ENCODE measurements around the gene TBX19. TPM values are rescaled to one million over a fixed set of nuclear protein-coding genes. Genes with fewer than 3 reads are reported as not detected.
A peak's percentile ranks its signal among the peaks of the same experiment; 100 is the strongest.

Gene TBX19
- 1 to 10 TPM; 1.8 to 2.6 TPM for total RNA-seq
- 1 to 10 TPM; 4.4 to 8.2 (median 5.7) TPM for polyA plus RNA-seq (ENCODE audit: insufficient read length in 6 of 6)
- long read RNA-seq, donor 1, partial matches to known transcripts = 0 of 1 reads
- long read RNA-seq, donor 1, other reads (novel, unspliced or antisense) = 0 of 1 reads
- long read RNA-seq, donor 2, partial matches to known transcripts = 6 of 7 reads
- long read RNA-seq, donor 2, other reads (novel, unspliced or antisense) = 0 of 7 reads
- long read RNA-seq, donor 3 = 0 reads
- long read RNA-seq, donor 4, partial matches to known transcripts = 0 of 1 reads
- long read RNA-seq, donor 4, other reads (novel, unspliced or antisense) = 1 of 1 reads
- long read RNA-seq, donor 5, partial matches to known transcripts = 0 of 3 reads
- long read RNA-seq, donor 5, other reads (novel, unspliced or antisense) = 0 of 3 reads
- long read RNA-seq, donor 6 = 0 reads
- long read RNA-seq, donor 7, partial matches to known transcripts = 0 of 1 reads
- long read RNA-seq, donor 7, other reads (novel, unspliced or antisense) = 0 of 1 reads
- long read RNA-seq, donor 8, partial matches to known transcripts = 0 of 2 reads
- long read RNA-seq, donor 8, other reads (novel, unspliced or antisense) = 0 of 2 reads
- long read RNA-seq, donor 9 = 0 reads
- long read RNA-seq, donor 10 = 0 reads
- long read RNA-seq, donor 11, partial matches to known transcripts = 0 of 1 reads
- long read RNA-seq, donor 11, other reads (novel, unspliced or antisense) = 0 of 1 reads
- long read RNA-seq, donor 12, partial matches to known transcripts = 0 of 2 reads
- long read RNA-seq, donor 12, other reads (novel, unspliced or antisense) = 0 of 2 reads

DNA sequence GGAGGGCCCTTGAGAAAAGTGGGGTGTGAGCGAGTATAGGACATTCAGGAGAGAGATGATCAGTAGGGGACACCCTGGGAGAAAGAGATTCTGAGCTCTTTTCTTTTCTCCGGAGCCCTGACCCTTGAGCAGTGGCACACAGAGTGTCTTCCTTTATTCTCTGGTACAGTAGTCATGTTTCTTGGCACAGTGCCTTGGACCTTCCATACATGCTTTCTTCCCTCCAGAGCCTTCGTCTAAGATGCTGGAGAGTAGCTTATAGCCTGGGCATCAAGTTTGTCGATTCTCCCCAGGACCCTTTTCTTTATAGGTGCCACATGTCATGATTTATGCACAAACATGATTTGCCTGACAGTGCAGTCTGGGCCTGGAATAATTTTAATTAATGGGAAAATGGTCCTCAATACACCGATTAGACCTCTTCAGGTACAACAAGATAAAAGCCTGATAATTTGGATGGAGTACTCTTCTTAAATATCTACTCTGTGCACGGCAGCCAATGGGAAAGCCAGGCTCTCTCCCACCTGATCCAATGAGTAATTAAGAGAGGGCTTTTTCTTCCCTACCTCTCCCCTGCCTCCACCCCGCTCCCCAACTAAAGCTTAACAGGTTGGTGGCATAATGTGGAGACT lies at the start of gene TBX19:
TSS of gene TBX19 (plus strand) at position 582 of the 632 bp plus-strand sequence. CDS start 214 bp downstream, outside the sequence.
- H3K36me3 ChIP-seq = no peaks in the 10 kb centered on the region
- no peak for TF ChIP-seq CTCF (IDR thresholded peaks at IDR 0.05)
- DNase-seq (no peak), ATAC-seq (no peak)
- no peaks in the 10 kb centered on the region for H3K27me3 ChIP-seq
- peaks cover 0 to 3% of the 10 kb centered on the region in 2 donors for H3K9me3 ChIP-seq
- H3K4me3 ChIP-seq = no peak within 1 kb of the TSS
- H3K27ac ChIP-seq = no peak within 1 kb of the TSS
- H3K4me1 ChIP-seq = no peaks in the 10 kb centered on the region
- intact Hi-C loops (cut with DNase I) = no loop called here

DNA sequence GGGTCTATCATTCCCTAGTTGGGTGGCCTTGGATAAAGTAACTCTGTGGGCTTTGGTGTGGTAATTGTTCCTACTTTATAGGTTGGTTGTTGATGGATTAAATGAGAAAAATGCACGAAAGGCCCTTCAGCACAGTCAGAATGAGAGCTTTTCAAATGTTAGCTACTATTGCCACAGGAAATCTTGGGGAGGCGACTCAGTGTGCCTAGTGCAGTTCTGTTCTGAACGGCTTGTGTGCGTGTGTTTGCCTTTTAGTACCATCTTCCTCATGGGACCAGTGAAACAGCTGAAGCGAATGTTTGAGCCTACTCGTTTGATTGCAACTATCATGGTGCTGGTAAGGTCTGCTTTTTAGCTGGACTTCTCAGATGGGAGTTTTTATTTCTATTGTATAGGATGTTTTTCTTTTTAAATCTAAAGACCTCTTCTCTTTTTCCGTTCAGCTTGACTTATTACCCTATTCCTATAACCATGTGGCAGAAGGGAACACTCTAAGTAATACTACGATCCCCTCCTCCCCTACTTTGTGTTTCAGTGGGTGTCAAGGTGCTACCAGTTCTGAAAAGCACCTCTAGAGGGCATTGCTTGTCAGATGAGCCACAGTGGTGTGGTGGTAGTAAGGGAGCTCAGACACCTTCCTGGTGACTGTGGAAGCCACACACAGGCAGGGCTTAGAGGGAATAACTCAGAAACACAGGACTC lies 45.7 kb upstream of the TBX19 start:
- peaks cover 4 to 98% of the 10 kb centered on the region in 2 donors for H3K36me3 ChIP-seq
- intact Hi-C loops (cut with DNase I) = no loop called here
- peak in 1 of 4 donors; percentile 17 for DNase-seq

DNA sequence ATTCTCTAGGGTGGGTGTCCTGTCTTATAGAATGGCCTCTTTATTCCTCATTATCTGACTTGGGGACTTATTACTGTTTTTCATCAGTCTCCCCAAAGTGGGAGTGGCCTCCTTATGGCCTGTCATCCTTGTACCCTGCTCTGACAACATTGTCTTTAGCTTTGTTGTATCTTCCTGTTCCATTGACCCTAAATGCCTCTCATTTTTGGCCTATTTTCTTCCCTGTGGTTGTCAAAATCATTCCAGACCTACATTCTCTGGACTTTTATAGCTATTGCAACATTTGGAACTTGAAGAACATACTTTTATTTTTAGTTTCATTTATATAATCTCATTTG lies 45.2 kb upstream of the TBX19 start:
- ATAC-seq = no peak
- no peak for TF ChIP-seq CTCF (IDR thresholded peaks at IDR 0.05)
- peak overlapping the region; percentile 9 to 39 for H3K27ac ChIP-seq

More for the DNA sequence above, 45.7 kb upstream of the TBX19 start:
- peak; percentile 40 to 48 for TF ChIP-seq CTCF (IDR thresholded peaks at IDR 0.05)
- Histone ChIP-seq H3K27me3 (no peaks in the 10 kb centered on the region), H3K9me3 (no peaks in the 10 kb centered on the region), H3K27ac (peak overlapping the region in 1 of 2 donors; percentile 9), H3K4me3 (no peak overlapping the region), H3K4me1 (peaks cover 10 to 11% of the 10 kb centered on the region in 2 donors)
- ATAC-seq = peak; percentile 81

DNA sequence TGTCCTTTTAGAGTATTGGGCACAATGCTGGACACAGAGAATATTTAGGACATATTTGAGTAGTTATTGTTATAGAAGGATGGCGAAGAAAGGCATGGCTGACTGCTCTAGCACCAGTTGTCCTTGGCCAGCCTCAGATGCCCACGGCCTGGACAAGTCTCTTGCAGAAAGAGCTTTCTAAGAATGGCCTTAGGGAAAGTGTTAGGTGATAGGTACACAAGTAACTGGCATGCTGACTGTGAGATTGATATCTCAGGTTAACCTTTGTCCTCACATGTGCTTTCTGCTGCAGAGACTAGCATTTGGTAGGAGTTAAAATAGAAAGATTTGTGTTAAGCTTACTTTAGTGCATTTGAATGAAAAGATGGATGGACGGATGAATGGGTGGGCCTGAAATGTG lies 44.7 kb upstream of the TBX19 start:
- Histone ChIP-seq H3K9me3 (no peaks in the 10 kb centered on the region), H3K27me3 (no peaks in the 10 kb centered on the region), H3K4me1 (peaks cover 10 to 11% of the 10 kb centered on the region in 2 donors), H3K27ac (peak overlapping the region in 1 of 2 donors; percentile 39), H3K36me3 (peaks cover 4 to 99% of the 10 kb centered on the region in 2 donors), H3K4me3 (no peak overlapping the region)
- intact Hi-C loops (cut with DNase I) = no loop called here
- no peak for TF ChIP-seq CTCF (IDR thresholded peaks at IDR 0.05)
- no peak for DNase-seq
- no peak for ATAC-seq

More for the DNA sequence above, 45.2 kb upstream of the TBX19 start:
- Histone ChIP-seq H3K4me3 (no peak overlapping the region), H3K27me3 (no peaks in the 10 kb centered on the region), H3K4me1 (peaks cover 10 to 11% of the 10 kb centered on the region in 2 donors), H3K9me3 (no peaks in the 10 kb centered on the region), H3K36me3 (peaks cover 4 to 99% of the 10 kb centered on the region in 2 donors)
- intact Hi-C loops (cut with DNase I) = no loop called here
- no peak for DNase-seq

Data from left lung (tissue), 14 donors.